ENCODE measurements around the gene HCN4.
A peak's percentile ranks its signal among the peaks of the same experiment; 100 is the strongest.

Gene HCN4

GRCh38 chr15:73378089-73378488, 9.3 kb upstream of the HCN4 start:
- DNase-seq, result no peak

GRCh38 chr15:73375755-73376305, 7.1 kb upstream of the HCN4 start:
- peak; percentile 65 for DNase-seq

GRCh38 chr15:73375012-73375411, 6.3 kb upstream of the HCN4 start:
- DNase-seq, result no peak

GRCh38 chr15:73374604-73375003, 5.8 kb upstream of the HCN4 start:
- no peak for DNase-seq

- DNase-seq, result no peak
Measured at GRCh38 chr15:73373221-73373620, 4.5 kb upstream of the HCN4 start.

- DNase-seq, result no peak
Measured at GRCh38 chr15:73371812-73372211, 3.1 kb upstream of the HCN4 start.

GRCh38 chr15:73370151-73370550, 1.4 kb upstream of the HCN4 start:
- DNase-seq, result no peak

- DNase-seq, result no peak
Measured at GRCh38 chr15:73369154-73369694, 466 bp upstream of the HCN4 start.

- DNase-seq, result peak; percentile 47
Measured at GRCh38 chr15:73367624-73368300, 996 bp downstream of the HCN4 start.

GRCh38 chr15:73366766-73367623, 1.8 kb downstream of the HCN4 start:
- DNase-seq, result peak; percentile 21

- DNase-seq, result no peak
Measured at GRCh38 chr15:73364070-73364469, 4.7 kb downstream of the HCN4 start.

- no peak for DNase-seq
Measured at GRCh38 chr15:73362900-73363299, 5.9 kb downstream of the HCN4 start.

GRCh38 chr15:73361337-73361736, 7.4 kb downstream of the HCN4 start:
- DNase-seq, result no peak

- no peak for DNase-seq
Measured at GRCh38 chr15:73359651-73360050, 9.1 kb downstream of the HCN4 start.

- peak; percentile 88 for DNase-seq
Measured at GRCh38 chr15:73357999-73358665, 10.6 kb downstream of the HCN4 start.

GRCh38 chr15:73355612-73356265, 13.0 kb downstream of the HCN4 start:
- DNase-seq, result no peak

- DNase-seq, result no peak
Measured at GRCh38 chr15:73354241-73354640, 14.5 kb downstream of the HCN4 start.

- DNase-seq, result no peak
Measured at GRCh38 chr15:73353734-73354133, 15.0 kb downstream of the HCN4 start.

GRCh38 chr15:73352082-73352481, 16.7 kb downstream of the HCN4 start:
- no peak for DNase-seq

GRCh38 chr15:73349191-73349590, 19.6 kb downstream of the HCN4 start:
- no peak for DNase-seq

- peak; percentile 42 for DNase-seq
Measured at GRCh38 chr15:73346735-73347312, 21.9 kb downstream of the HCN4 start.

GRCh38 chr15:73345658-73346057, 23.1 kb downstream of the HCN4 start:
- no peak for DNase-seq
